ENCODE results near the gene ZNF398.

- TF ChIP-seq CTCF (IDR thresholded peaks at IDR 0.05 in 2 of 3, conservative IDR thresholded peaks at IDR 0.05 in 1 of 3; ENCODE audit: control insufficient read depth in 2 of 3, extremely low read depth in 1 of 3, insufficient read depth in 1 of 3, low read depth in 3 of 3, low read length in 3 of 3) (no peak), SUZ12 (IDR thresholded peaks at IDR 0.05; ENCODE audit: unreplicated experiment) (no peak)
- TF ChIP-seq, protein P1, sequence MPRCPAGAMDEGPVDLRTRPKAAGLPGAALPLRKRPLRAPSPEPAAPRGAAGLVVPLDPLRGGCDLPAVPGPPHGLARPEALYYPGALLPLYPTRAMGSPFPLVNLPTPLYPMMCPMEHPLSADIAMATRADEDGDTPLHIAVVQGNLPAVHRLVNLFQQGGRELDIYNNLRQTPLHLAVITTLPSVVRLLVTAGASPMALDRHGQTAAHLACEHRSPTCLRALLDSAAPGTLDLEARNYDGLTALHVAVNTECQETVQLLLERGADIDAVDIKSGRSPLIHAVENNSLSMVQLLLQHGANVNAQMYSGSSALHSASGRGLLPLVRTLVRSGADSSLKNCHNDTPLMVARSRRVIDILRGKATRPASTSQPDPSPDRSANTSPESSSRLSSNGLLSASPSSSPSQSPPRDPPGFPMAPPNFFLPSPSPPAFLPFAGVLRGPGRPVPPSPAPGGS (IDR thresholded peaks at IDR 0.05; ENCODE audit: borderline replicate concordance, insufficient read depth, low read depth, low read length, poor library complexity, severe bottlenecking) = no peak
These were observed 71.5 kb downstream of the ZNF398 start for GRCh38 chr7:149218469-149219420.
